NCI-H446 (cell line): Measurements from ENCODE around the gene GPATCH8.
"Not testable (repeated sequence)": the region's sequence is repeated elsewhere in the genome, so short reads cannot be mapped to it uniquely, and the experiment has no call there.

Source experiments
- DNase-seq, 2 experiments: peaks; one replicate each; lab custom pipeline; 2025; lab: John Stamatoyannopoulos, UW

The GPATCH8 gene

DNA sequence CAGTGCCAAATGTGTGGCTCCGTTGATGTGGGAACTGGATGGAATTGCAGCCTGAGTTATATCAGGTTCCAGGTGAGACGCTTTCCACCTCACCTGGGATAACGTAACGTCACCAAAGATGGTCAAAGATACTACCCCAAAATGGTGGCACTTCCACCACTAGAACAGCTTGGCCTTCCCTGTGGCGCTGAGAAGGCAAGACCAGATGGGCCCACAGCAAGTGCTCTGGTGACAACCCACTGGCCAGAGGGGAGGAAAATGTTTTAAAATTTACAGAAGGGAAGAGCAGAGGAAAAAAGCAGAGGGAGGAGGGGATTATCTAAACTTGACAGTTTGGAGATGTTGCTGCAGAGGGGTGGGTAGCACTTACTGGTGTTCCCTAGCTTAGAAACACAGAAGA, 106.3 kb downstream of the GPATCH8 start:
- no peak for DNase-seq

DNA sequence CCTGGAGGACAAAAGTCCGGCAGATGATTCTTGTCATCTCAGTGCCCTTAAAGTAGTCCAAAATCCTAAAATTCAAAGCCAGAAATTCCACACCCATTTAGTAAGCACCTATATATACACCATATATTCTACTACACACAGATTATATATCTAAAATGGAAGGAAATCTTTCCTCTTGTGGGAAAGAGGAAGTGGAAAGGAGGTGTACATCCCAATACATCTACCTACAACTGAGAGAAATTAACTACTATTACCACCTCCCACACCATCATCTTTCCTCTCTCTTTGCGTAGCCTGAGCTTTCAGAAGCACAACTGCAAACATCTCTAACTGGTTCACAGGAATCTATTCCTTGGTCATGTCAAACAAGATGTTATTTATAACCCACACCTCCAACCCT, 108.4 kb downstream of the GPATCH8 start:
- no peak for DNase-seq

DNA sequence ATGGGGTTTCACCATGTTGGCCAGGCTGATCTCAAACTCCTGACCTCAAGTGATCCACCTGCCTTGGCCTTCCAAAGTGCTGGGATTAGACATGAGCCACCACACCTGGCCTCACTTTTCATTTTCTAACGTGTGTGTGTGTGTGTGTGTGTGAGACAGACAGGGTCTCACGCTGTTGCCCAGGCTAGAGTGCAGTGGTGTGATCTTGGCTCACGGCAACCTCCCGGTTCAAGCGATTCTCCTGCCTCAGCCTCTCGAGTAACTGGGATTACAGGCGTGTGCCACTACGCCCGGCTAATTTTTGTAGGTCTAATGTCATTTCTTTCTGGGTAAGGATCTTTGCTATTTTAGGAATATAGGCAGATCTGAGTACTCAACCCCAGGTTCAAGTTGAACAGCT, 109.1 kb downstream of the GPATCH8 start:
- DNase-seq, result not testable (repeated sequence)

DNA sequence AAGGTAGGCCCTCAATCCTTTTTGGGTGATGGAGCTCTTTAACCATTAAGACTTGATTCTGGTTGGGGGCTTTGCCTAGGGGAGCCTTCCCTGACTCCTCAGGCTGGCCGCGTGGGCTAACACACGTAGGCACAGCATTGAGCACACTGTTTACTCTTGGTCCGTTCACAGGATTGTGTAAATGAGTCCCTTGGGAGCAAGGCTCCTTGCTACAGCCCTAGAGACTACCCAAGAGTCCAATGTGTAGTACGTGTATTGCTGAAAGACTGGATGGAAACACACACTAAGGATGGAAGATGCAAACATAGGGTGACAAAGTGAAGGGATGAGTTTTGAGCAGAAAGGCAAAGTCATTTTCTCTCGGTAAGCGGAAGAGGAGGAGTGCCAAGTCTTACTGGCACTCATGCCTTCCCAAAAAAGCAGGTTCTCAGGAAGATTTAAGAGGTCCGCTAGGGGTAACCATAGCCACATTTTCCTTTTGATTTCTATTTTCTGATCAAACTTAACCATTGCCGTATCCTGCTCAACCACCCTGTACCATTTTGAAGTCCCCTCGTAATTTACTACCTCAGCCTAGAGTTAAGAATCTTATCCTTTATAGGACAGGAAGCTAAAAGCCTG, 112.8 kb downstream of the GPATCH8 start:
- no peak for DNase-seq

DNA sequence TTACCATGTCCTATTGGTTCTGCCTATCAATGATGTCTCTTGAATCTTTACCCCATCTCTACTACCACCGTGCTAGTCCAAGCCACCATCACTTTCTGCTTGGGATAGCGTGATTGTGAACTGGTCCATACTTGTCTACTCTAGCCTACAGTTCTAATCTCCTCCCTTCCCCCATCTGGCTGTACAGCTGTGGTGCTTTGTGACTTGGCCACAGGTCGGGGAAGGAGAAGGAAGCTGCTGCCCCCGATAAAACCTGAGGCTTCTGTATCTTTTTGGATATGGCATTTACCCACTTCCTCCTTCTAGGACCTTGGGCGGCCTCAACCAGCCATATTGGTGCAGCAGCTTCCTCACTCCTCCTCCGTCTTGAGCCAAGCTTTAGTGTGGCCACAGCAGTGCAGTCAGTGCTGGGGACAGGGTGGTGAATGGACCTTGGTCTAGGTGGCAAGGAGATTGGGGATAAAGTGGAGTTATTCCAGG, 113.4 kb downstream of the GPATCH8 start:
- no peak for DNase-seq

DNA sequence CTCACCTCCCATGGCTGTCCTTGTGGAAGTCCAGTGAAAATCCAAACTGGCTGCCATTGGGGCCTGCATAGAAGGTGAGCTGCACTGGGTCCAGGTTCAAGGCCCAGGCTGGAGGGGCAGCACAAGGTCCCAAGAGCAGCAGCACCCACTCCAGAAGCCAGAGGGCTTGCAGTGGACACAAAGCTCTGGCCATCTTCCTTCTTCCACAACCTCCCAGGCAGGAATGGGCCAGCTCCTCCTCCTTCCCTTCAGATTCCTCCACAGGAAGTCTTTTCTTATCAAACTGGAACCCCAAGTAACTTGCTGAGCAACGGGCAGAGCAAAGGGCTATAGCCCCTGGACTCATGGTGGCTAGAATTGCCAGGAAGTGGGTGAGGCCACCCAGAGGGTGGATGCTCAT, 113.9 kb downstream of the GPATCH8 start, which contains the start of gene ITGA2B:
Gene ITGA2B, minus strand, starts transcription at position 369 of the 400 bp plus-strand sequence. Its CDS starts 176 bp downstream, at position 193.
- no peak for DNase-seq

DNA sequence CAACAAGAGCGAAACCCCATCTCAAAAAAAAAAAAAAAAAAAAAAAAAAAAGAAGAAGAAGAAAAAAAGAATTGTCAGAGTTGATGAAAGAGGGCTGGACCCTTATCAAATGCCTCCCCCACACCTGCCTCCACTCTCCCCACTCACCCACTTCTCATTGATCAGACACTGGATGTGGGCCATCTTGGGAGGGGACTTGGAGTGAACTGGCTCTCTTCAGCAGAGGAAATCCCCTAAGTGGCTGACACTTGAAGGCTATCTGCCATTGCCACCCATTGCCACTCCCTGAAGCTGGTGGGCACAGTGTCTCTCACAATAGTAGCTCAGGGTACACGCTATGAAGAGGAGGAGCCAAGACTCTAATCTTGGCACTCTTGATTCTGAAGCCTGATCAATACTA, 115.4 kb downstream of the GPATCH8 start:
- no peak for DNase-seq

DNA sequence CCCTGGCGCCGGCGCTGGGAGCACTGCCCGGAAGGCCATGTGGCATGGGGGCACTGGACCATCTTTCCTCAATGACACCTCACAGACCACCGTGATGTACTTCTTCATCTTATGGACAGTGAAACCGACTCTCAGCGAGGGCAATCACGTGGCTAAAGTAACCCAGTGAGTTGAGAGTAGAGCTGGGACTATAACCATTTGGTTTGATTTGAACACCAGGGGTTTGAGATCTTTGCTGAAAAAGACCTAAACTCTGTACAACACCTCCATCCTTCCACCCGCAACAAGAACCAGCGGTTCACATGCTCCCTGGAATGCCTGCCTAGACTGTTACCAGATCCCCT, 117.1 kb downstream of the GPATCH8 start:
- no peak for DNase-seq

DNA sequence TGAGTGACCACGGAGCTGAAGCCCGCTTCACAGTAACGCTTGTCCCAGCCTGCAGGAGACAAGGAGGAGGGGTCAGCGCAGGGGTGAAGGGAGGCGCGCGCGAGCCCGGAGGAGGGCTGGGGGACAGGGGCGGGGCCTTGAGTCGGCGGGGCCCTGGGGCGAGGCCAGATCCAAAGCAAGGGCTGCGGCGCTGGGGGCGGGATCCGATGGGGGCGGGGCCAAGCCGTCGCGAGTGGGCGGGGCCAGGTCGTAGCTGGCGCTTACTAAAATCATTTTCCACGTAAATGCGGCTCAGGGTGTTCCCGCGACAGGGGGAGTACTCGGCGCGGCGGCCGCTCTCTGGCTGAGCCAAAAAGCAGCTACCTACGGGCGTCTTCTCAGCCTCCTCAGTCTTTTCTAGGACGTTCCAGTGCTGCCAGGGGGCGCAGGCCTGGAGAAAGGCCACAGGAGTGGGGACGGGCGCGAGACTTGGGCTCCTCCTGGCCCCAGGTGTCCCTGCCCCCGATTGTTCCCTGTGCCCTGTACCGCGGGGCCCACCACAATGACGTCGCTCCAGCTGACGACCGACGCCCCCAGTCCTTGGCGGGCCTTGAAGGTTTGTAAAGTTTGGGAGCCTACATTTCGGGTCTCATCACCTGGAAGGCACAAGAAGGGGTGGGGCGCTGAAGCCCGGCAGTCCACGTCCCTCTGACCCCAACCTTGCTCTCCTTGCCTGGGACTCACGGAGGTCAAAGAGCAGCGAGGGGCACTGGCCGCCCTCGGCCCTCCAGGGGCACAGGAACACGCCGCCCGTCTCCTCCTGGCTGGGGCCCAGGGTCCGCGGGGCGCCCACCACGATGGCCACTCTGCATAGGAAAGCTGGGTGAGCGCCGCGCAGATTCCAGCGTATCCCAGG, 117.7 kb downstream of the GPATCH8 start:
- peak in 1 of 2 experiments; percentile 72 for DNase-seq

DNA sequence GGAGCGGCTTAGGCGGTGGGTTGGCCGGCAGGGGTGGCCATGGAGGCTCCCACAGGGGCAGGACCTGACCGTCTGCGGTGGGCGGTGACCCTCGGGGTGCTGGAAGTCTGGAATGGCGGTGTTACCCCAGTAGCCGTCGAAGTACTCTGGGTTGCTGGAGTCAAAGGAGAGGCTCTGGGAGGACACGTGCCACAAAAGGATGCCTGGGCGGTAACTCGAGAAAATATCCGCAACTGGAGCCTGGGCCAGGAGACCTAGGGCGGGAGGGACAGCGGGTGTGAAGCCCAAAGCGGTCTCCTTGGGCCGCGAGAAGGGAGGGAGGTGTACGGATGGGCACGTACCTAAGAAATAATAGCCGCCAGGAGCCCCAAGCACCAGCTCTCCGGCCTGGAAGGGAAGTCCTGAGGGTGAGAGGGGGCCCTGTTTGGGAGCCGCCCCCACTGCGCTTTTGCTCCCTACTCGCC, 118.4 kb downstream of the GPATCH8 start:
- DNase-seq, result no peak

DNA sequence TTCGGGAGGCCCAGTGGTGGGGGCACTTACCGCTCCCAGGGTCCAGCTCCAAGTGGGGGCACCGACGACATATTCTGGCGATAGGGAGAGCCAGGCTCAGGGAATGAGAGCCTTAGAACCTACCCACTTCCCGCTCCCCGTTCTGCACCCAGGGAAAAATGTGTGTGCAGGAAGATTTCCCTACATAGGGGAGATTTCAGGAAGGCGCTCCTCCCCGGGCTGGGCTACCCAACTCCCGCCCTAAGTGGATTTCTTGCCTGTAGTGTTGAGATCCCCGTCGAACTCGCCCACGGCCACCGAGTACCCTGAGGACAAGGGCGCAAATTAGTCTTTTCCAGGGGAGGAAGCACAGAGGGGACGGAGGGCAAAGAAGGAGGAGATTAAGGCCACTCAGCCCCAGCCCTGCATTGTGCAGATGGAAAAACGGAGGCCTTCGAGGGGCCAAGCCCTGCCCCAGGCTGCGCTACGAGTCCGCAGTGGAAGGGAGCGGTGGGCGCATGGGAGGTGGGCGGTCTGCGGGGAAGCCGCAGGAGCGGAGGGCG, 118.9 kb downstream of the GPATCH8 start:
- DNase-seq, result no peak

DNA sequence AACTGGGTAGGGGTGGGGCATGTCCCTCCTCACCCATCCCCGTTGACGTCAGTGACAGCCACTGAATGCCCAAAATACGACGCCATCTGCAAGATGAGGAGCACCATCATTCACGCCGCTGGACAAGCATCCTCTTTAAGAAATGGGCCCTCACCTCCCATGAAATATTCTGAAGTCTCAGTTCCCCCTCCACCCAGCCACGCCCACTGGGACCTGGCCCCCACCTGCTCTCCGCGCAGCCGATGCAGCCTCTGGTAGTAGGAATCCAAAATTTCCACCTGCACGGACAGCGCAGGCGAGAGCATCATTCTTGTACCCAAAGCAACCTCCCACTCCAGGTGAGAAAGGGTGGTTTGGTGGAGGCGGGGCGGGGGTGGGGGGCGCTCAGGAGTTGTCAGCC, 119.3 kb downstream of the GPATCH8 start:
- no peak for DNase-seq

DNA sequence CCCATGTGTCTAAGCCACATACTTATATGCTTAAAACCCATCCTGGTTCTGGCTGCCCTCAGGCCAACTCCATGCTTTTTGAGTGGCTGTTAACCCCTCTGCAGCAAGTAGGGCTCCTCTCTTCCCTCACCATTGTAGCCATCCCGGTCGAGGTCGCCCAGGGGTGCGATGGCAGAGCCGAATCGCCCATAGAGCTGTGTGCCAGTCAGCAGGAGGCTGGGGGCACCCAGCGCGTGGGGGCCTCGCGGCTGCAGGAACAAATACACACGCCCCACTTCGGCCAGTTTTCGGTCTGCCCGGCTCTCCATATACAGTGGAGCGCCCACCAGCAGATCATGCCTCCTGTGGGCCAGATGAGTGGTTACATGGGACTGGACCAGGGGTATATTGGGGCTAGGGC, 119.8 kb downstream of the GPATCH8 start:
- DNase-seq, result no peak

DNA sequence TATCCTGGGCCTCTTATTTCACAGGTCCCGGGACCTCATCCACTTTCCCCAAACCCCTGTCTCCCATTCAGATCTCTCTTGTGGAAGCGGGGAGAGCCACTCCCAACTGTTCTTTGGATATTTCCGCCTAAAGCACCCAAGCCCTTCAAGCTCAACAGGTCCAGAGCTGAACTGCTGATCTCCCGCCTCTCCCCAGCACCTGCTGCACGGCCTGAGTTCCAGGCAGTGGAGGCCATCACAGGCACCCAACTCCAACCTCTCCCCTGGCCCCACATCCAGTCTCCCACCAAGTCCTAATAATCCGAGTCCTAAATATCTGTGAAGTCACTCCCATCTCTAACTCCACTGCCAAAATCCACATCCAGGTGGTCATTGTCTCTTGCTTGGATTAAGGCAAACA, 120.3 kb downstream of the GPATCH8 start:
- no peak for DNase-seq

DNA sequence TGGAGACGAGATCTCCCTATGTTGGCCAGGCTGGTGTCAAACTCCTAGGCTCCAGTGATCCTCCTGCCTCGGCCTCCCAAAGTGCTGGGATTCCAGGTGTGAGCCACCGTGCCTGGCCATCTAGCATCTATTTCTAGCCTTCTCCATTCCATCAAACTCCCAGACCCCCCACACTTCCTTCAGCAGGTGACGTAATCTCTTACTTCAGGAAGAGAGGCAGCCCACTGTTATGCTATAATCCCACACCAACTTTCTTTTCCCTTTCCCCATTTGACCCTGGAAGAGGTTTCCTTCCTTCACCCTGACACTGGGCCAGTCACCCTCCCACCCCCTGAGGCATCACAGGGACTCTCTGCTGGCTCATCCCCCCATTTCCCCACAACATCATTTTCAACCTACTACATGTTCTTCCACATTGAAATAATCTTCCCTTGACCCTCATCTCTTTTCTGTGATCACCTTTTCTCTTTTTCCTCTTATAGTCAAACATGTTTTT, 121.3 kb downstream of the GPATCH8 start:
- no peak for DNase-seq

DNA sequence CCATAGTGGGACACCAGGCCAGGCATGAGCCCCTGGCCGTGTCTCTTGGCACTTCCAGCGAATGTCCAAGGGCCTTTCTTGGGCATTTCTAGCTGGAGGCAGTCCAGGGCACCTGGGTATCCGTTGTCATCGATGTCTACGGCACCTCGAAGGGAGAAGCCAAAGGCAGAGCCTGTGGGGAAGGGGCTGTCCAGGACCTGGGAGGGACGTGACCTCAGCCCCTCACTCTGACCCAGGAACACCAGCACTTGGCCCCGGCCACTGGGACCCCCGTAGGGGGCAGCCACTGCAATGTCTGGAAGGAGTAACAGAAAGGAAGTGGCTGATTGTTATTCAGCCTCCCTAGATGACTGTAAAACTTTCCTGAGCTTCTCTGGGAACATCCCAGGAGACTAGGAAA, 122.4 kb downstream of the GPATCH8 start:
- no peak for DNase-seq

DNA sequence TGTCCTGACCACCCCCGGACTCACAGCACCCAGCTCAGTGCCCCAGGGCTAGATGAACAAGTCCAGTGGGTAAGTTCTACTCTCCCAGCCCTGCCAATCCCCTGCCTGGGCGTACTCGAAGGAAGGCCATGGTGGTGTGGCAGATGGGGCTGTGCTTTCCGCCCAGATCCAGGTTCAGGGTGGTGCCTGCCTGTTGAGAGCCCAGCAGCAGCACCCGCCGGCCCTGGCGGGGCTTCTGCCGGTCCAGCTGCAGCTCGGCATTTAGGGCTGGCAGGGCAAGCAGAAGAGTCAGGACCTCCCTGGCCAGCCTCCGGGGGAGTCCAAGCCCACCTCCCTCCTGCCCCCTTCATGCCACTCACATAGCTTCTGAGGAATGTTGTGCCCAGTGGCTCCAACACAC, 123.3 kb downstream of the GPATCH8 start:
- no peak for DNase-seq

DNA sequence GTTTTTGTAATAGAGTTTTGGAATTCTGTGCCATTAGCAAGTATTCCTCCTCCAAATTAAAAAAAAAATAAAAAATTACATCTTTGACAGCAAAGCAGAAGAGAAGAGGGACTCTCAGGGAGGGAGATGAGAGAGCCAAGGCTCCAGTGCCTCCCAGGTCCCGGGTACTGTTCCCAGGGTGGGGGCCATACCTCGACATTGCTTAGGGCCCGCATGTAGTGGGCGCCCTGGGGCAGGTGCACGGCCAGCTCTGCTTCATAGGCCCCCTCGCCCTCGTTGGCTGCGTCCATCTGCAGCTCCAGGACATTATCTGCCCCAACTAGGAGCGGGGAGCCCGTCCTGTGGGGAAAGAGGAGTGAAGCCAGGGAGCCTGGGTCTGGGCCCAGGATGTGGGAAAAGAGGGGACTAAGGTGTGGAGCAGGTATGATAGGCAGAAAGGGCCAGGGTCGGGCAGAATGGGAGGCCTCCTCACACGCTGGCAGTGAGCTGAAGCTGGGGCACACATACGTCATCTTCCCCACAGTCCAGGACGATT, 125.0 kb downstream of the GPATCH8 start:
- DNase-seq, result no peak

DNA sequence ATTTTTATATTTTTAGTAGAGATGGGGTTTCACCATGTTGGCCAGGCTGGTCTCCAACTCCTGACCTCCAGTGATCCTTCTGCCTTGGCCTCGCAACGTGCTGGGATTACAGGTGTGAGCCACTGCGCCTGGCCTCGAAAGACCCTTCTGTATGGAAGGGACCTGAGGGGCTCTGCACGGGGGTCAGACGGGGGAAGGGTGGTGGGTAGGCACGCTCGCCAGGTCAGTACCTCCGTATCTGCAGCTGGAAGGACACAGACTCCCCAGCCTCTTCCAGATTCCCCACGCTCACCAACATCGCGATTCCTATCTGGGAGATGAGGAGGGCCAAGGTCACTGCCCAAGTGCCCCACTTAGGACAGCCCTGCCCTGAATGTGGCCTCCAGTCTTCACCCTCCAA, 126.4 kb downstream of the GPATCH8 start:
- DNase-seq, result no peak

DNA sequence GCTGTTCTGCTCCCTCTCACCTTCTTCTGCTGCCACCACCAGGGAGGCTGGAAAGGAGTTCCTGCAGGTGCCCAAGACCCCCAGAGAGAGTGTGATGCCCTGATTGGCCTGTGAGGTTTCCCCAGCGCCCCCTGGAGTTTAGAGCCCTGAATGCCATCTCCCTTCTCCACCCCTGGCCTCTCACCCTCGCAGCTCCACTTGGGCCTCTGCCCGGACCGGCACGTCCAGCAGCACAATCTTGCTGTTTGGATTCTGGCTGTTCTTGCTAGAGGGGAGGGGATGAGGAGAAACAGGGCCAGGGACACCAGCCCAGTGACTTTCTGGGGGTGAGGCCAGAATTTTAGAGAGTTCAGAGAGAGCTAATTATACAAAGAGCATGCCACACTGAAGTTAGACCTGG, 127.1 kb downstream of the GPATCH8 start:
- no peak for DNase-seq

DNA sequence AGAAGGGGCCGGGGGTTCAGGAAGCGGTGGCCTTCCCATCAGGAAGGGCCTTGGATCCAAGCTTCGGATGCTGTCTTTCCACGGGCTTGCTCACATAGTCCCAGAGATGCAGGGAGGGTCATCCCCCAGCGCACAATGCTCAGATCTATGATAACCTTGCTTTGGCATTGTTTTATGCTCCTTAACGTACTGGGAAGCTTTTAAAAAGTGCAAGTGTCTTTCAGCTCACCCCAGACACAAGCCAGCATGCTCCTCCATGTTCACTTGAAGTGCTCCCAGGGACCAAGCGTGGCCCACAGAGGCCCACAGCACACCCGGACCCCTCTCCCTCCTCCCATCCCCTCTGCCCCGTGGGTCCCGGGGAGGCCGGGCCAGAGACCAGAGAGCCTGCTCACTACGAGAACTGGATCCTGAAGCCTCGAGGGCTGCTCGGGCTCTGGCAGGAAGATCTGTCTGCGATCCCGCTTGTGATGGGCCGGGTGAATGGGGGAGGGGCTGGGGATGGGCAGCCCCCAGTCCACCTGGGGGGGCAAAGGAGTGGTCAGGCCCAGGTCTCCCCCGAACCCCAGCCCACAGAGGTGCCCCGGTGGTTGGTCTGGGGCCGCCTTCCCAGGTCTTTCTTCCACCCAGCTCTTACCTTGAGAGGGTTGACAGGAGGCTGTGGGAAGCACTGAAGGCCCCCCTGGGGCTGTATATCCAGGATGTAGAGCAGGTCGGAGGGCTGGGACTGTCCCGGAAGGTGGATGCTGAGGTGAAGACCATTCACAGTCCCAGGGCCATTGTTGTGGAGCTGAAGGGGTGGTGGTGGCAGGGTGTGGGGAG, 127.8 kb downstream of the GPATCH8 start:
- no peak for DNase-seq
